LNCAP (cell line): ENCODE data around the gene SNX2.

Experiments
- CTCF ChIP-seq: fragments of 450-650 bp; IDR thresholded peaks from 2 replicates; pipeline ENCODE4 v1.5.1; 2017; ENCODE audit warnings: mild to moderate bottlenecking

SNX2 gene, protein sequence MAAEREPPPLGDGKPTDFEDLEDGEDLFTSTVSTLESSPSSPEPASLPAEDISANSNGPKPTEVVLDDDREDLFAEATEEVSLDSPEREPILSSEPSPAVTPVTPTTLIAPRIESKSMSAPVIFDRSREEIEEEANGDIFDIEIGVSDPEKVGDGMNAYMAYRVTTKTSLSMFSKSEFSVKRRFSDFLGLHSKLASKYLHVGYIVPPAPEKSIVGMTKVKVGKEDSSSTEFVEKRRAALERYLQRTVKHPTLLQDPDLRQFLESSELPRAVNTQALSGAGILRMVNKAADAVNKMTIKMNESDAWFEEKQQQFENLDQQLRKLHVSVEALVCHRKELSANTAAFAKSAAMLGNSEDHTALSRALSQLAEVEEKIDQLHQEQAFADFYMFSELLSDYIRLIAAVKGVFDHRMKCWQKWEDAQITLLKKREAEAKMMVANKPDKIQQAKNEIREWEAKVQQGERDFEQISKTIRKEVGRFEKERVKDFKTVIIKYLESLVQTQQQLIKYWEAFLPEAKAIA

GRCh38 chr5:122774861-122775549 is at the start of gene SNX2:
TSS of gene SNX2 (plus strand) at chr5:122775080. CDS start at chr5:122775104, 24 bp downstream.
- no peak for TF ChIP-seq CTCF

GRCh38 chr5:122727112-122727541 is 47.8 kb upstream of the SNX2 start:
- no peak for TF ChIP-seq CTCF

DNA sequence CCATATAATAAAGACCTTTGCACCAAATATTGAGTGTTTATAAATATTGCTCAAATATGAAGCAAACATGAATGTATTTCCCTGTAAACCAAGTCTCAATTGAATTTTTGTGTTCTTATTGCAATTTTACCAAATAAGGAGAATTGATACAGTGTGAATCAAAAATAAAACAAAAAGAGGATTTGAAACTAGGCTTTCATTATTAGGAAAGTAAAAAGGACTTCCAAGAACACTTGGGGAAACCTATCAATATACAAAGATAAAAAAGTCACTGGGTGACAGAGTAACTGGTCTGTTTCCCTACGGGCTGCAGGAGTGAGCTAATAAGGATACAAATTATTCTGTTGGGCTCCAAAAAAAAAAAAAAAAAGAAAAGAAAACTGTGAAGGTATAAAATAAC is 44.8 kb upstream of the SNX2 start:
- TF ChIP-seq CTCF: no peak

- no peak for TF ChIP-seq CTCF
Observed at GRCh38 chr5:122730456-122730855, 44.4 kb upstream of the SNX2 start.

DNA sequence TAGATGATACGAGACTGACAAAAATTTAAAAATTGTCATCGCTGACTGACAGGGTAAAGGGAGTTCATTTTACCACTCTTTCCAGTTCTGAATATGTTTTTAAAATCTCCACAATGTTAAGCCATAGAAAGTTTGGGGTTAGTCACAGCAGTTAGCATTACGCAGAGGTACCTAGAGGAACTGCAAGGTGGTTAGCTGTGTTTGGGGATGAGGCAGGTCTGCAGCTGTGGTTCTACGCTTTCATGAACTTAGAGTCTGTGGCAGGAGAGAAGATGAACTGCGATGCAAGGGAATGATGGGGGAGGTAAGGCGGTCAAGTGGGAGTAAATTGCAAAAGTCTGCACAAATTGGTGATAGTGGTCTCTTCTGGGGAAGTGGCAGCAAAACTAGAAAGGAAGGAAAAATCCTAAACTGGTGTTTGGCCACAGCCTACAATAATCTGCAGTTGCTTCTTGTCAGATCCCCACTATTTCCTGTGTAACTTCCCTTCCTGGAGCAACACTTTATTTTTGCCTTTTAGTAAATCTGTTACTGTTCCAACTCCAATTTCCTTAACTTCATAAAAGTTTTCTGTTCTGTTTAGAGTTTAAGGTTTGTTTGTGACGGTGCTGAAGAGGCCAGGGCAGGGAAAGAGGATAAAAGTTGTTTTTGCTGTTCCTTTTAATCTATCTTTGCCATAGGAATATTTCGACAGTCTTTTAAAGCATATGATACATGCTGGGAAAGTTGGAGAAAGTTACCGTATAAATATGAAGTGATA is 38.6 kb upstream of the SNX2 start:
- no peak for TF ChIP-seq CTCF

DNA sequence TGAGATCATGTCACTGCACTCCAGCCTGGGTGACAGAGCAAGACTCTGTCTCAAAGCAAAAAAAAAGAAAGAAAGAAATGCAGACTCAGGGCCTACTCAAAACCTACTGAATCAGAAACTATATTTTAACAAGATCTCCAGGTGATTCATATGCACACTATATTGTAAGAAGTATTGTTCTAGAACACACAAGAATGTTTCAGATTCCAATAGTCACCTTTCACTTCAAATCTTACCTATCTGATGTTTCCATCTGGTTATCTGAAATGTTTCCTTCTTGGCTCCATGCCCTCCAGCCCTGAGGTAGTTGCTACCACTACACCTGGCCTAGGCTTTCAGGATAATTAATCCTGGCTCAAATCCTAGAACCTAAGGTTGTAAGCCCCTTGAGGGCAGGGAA is 36.8 kb upstream of the SNX2 start:
- TF ChIP-seq CTCF: no peak

- no peak for TF ChIP-seq CTCF
Observed at GRCh38 chr5:122741681-122742080, 33.2 kb upstream of the SNX2 start.
